CD14-positive monocyte (primary cell): ENCODE results near the gene IRF6. TPM values are rescaled to one million over a fixed set of nuclear protein-coding genes. Genes with fewer than 3 reads are reported as not detected.

Experiments
- DNase-seq, 3 donors: peaks; one replicate each; pipeline ENCODE4 v3.0.0-alpha.2; 2011 to 2022
- H2AFZ ChIP-seq: 2 replicates; pipeline ENCODE4 v1.6.0; 2012; ENCODE audit warnings: mild to moderate bottlenecking, low read depth, low read length, inconsistent platforms; ENCODE audit not compliant: insufficient read depth, poor library complexity, severe bottlenecking
- H3K27ac ChIP-seq, 2 donors: 1 replicate in 1 of 2; 2 replicates in 1 of 2; pipeline ENCODE4 v1.5.1; 2012 to 2013; ENCODE audit warnings: low read length in 2 of 2, control low read depth in 1 of 2, inconsistent platforms in 1 of 2, low read depth in 1 of 2, mild to moderate bottlenecking in 1 of 2
- H3K27me3 ChIP-seq, 2 donors: one replicate each; pipeline versions ENCODE4 v1.6.0 to v1.6.1; 2011 to 2013; ENCODE audit warnings: low read length in 2 of 2; ENCODE audit not compliant: control insufficient read depth in 2 of 2, insufficient read depth in 2 of 2
- H3K36me3 ChIP-seq, 2 donors: replicated peaks in 1 of 2; 1 replicate in 1 of 2; 2 replicates in 1 of 2; pipeline versions ENCODE4 v1.5.1 to v1.6.1; 2012 to 2013; ENCODE audit warnings: low read length in 2 of 2, control low read depth in 1 of 2, inconsistent platforms in 1 of 2, mild to moderate bottlenecking in 1 of 2; ENCODE audit not compliant: insufficient read depth in 2 of 2, control insufficient read depth in 1 of 2
- H3K4me1 ChIP-seq, 2 donors: 1 replicate in 1 of 2; 2 replicates in 1 of 2; pipeline versions ENCODE4 v1.5.1 to v1.6.1; 2012 to 2013; ENCODE audit warnings: low read length in 2 of 2, control low read depth in 1 of 2, inconsistent platforms in 1 of 2, mild to moderate bottlenecking in 1 of 2, moderate library complexity in 1 of 2; ENCODE audit not compliant: insufficient read depth in 2 of 2, control insufficient read depth in 1 of 2
- H3K4me2 ChIP-seq: replicated peaks from 2 replicates; pipeline ENCODE3; 2012; ENCODE audit warnings: low read length, moderate library complexity, mild to moderate bottlenecking; ENCODE audit not compliant: poor library complexity, severe bottlenecking; ENCODE audit errors: extremely low read depth
- H3K4me3 ChIP-seq, 3 experiments: fragments of 200-600 bp in 1 of 3; sonication (generic) in 1 of 3; replicated peaks in 1 of 3; 1 replicate in 2 of 3; 2 replicates in 1 of 3; pipeline ENCODE4 v1.5.1; 2011 to 2013; ENCODE audit warnings: low read length in 3 of 3, mild to moderate bottlenecking in 3 of 3, control low read depth in 2 of 3, low read depth in 2 of 3, inconsistent platforms in 1 of 3, moderate library complexity in 1 of 3
- H3K79me2 ChIP-seq: 2 replicates; pipeline ENCODE4 v1.6.0; 2012; ENCODE audit warnings: mild to moderate bottlenecking, control low read depth, inconsistent platforms, low read length, moderate library complexity; ENCODE audit not compliant: insufficient read depth
- H3K9ac ChIP-seq: 2 replicates; pipeline ENCODE4 v1.6.0; 2017; ENCODE audit warnings: low read length, mild to moderate bottlenecking; ENCODE audit not compliant: insufficient read depth, poor library complexity, severe bottlenecking
- H3K9me3 ChIP-seq, 2 donors: replicated peaks in 1 of 2; 1 replicate in 1 of 2; 2 replicates in 1 of 2; pipeline versions ENCODE4 v1.5.1 to v1.6.1; 2012 to 2013; ENCODE audit warnings: low read length in 2 of 2, control low read depth in 1 of 2; ENCODE audit not compliant: control insufficient read depth in 1 of 2, insufficient read depth in 1 of 2
- H4K20me1 ChIP-seq: 2 replicates; pipeline ENCODE4 v1.6.0; 2012; ENCODE audit warnings: mild to moderate bottlenecking, low read length, control low read depth, moderate library complexity; ENCODE audit not compliant: insufficient read depth
- H3K27ac Mint-ChIP-seq, 7 donors: one replicate each; pipeline ENCODE4 v1.8.0; 2020; ENCODE audit warnings: mild to moderate bottlenecking in 7 of 7, mixed read lengths in 7 of 7, moderate library complexity in 6 of 7, inconsistent platforms in 2 of 7
- H3K27me3 Mint-ChIP-seq, 3 donors: one replicate each; pipeline ENCODE4 v1.8.0; 2021 to 2022; ENCODE audit warnings: low read depth in 3 of 3, mild to moderate bottlenecking in 3 of 3, mixed read lengths in 3 of 3, moderate library complexity in 3 of 3, inconsistent platforms in 1 of 3
- H3K36me3 Mint-ChIP-seq, 2 donors: one replicate each; pipeline ENCODE4 v1.8.0; 2020; ENCODE audit warnings: mixed read lengths in 2 of 2, inconsistent platforms in 1 of 2, mild to moderate bottlenecking in 1 of 2
- H3K4me1 Mint-ChIP-seq: one replicate; pipeline ENCODE4 v1.8.0; 2020; ENCODE audit warnings: mild to moderate bottlenecking, mixed read lengths
- H3K4me3 Mint-ChIP-seq, 2 donors: one replicate each; pipeline ENCODE4 v1.8.0; 2020; ENCODE audit warnings: mild to moderate bottlenecking in 2 of 2, mixed read lengths in 2 of 2, moderate library complexity in 1 of 2
- H3K9me3 Mint-ChIP-seq, 7 donors: one replicate each; pipeline ENCODE4 v1.8.0; 2020 to 2022; ENCODE audit warnings: mixed read lengths in 7 of 7, mild to moderate bottlenecking in 6 of 7, moderate library complexity in 6 of 7, inconsistent platforms in 2 of 7
- CTCF ChIP-seq: fragments of 200-600 bp; IDR thresholded peaks from one replicate; pipeline ENCODE4 v1.8.0; 2022; ENCODE audit warnings: antibody characterized with exemption, mild to moderate bottlenecking
- WGBS: methylation state at CpG from one replicate; pipeline ENCODE4 v1.1.5; 2013; ENCODE audit warnings: missing lambda C conversion rate; ENCODE audit not compliant: insufficient coverage; 5-methylcytosine and 5-hydroxymethylcytosine counted together
- intact Hi-C, 2 donors: fragments of 100-400 bp; cut with micrococcal nuclease; formaldehyde crosslinking; loops; one replicate each; pipeline versions ENCODE4 v1.15.0 to v1.15.1; 2023
- polyA plus RNA-seq, 3 donors: library from polyadenylated mRNA; depleted of rRNA in 1 of 3; unstranded in 2 of 3; stranded (reverse) in 1 of 3; fragments of 300-500 nt in 2 of 3; fragments of >200 nt in 1 of 3; fragmentation: Illumina TruSeq in 2 of 3; gene quantifications; 1 replicate in 2 of 3; 2 replicates in 1 of 3; pipeline ENCODE4 v1.2.3, GENCODE V29; 2012 to 2021

Gene IRF6
- polyA plus RNA-seq, 3 donors, result 0.21 to 0.62 (median 0.35) TPM

DNA sequence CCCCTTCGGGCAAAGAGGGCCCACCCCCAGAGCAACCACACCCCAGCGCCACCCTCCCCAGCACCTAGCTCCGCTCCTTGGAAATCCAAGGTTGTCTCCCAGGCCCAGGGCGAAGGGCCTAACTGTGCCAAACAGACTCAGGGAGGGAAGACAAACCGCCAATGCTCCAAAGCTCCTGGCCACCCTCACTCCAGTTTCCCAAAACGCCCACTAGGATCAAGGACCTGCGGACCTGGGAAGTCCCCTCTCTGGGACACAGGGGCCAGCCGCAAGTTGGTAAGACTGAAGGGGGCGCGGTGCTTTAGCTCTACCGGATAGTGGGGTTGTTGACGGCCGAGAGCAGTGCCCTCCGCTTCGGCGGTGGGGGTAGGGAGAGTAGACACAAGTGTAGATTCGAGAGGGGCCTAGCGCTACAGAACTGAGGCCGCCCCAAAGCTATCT, 581 bp downstream of the IRF6 start:
- no peak for TF ChIP-seq CTCF
- no peak overlapping the region for H3K9ac ChIP-seq
- Mint-ChIP-seq H3K27me3 (peaks cover 11 to 36% (median 15%) of the 10 kb centered on the region in 3 donors), H3K36me3 (no peaks in the 10 kb centered on the region), H3K9me3 (no peaks in the 10 kb centered on the region), H3K4me3 (peak overlapping the region; percentile 97 to 99), H3K4me1 (peaks cover 22% of the 10 kb centered on the region), H3K27ac (peak overlapping the region in 4 of 7 donors; percentile 4 to 94 (median 92))
- no peak for DNase-seq
- no peaks in the 10 kb centered on the region for H3K36me3 ChIP-seq
- peak overlapping the region in 2 of 3 experiments; percentile 52 to 80 for H3K4me3 ChIP-seq
- intact Hi-C loops, result no loop called here
- H3K4me2 ChIP-seq, result peak overlapping the region; percentile 92
- H4K20me1 ChIP-seq, result no peaks in the 10 kb centered on the region
- no peaks in the 10 kb centered on the region for H3K79me2 ChIP-seq
- H3K27me3 ChIP-seq, result no peaks in the 10 kb centered on the region
- peak overlapping the region; percentile 78 for H2AFZ ChIP-seq
- no peak overlapping the region for H3K27ac ChIP-seq
- H3K9me3 ChIP-seq, result no peaks in the 10 kb centered on the region
- 83% methylated on average over 6 of the region's 19 CpGs for WGBS
- peaks cover 12 to 13% of the 10 kb centered on the region in 2 donors for H3K4me1 ChIP-seq

GRCh38 chr1:209803568-209803967, 2.4 kb downstream of the IRF6 start:
- DNase-seq, result no peak
- no peak overlapping the region for H3K9ac ChIP-seq
- no peak overlapping the region for H3K4me2 ChIP-seq
- H3K27me3 Mint-ChIP-seq, result peaks cover 11 to 38% (median 15%) of the 10 kb centered on the region in 3 donors
- H3K4me3 Mint-ChIP-seq, result no peak overlapping the region
- no peaks in the 10 kb centered on the region for H4K20me1 ChIP-seq
- no peaks in the 10 kb centered on the region for H3K36me3 ChIP-seq
- H3K4me1 ChIP-seq, result peaks cover 12 to 13% of the 10 kb centered on the region in 2 donors
- no peak overlapping the region for H3K27ac Mint-ChIP-seq
- peaks cover 22% of the 10 kb centered on the region for H3K4me1 Mint-ChIP-seq
- H3K9me3 Mint-ChIP-seq, result no peaks in the 10 kb centered on the region
- H3K9me3 ChIP-seq, result no peaks in the 10 kb centered on the region
- H3K79me2 ChIP-seq, result no peaks in the 10 kb centered on the region
- no peak overlapping the region for H3K27ac ChIP-seq
- H3K4me3 ChIP-seq, result no peak overlapping the region
- TF ChIP-seq CTCF, result no peak
- no CpG with 5 or more reads among the region's 1 CpG for WGBS
- intact Hi-C loops, result no loop called here
- H2AFZ ChIP-seq, result no peak overlapping the region
- no peaks in the 10 kb centered on the region for H3K36me3 Mint-ChIP-seq
- H3K27me3 ChIP-seq, result no peaks in the 10 kb centered on the region
